Prostate gland (tissue), 2 donors: ENCODE data around the gene DGKB.

Experiments used
- CTCF ChIP-seq, 4 experiments: fragments of 200-600 bp in 2 of 4; fragments of 450-650 bp in 2 of 4; sonication (generic) in 2 of 4; IDR thresholded peaks; 1 replicate in 3 of 4; 2 replicates in 1 of 4; pipeline ENCODE4 v1.5.1; 2016 to 2019; ENCODE audit warnings: antibody characterized with exemption in 4 of 4, mild to moderate bottlenecking in 2 of 4, moderate library complexity in 2 of 4
- POLR2A ChIP-seq: fragments of 450-650 bp; IDR thresholded peaks from one replicate; pipeline ENCODE4 v1.6.1; 2016; ENCODE audit warnings: antibody characterized with exemption, mild to moderate bottlenecking
- POLR2AphosphoS5 ChIP-seq: sonication (generic); formaldehyde crosslinking; IDR thresholded peaks from one replicate; pipeline ENCODE4 v1.6.1; 2017; ENCODE audit warnings: antibody characterized with exemption

DNA sequence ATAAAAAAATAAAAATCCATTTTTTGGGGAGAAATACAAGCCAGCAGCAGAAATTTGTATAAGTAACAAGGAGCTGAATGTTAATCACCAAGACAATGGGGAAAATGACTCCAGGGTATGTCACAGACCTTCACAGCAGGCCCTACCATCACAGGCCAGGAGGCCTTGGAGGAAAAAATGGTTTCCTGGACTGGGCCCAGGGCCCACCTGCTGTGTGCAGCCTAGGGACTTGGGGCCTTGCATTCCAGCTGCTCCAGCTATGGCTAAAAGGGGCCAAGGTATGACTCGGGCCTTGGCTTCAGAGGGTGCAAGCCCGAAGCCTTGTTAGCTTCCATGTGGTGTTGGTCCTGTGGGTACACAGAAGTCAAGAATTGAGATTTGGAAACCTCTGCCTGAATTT is 126.3 kb downstream of the DGKB start:
- TF ChIP-seq POLR2A (no peak), CTCF (IDR thresholded peaks at IDR 0.05) (no peak), POLR2AphosphoS5 (no peak)
